Measurements from ENCODE around the gene MRPL58. TPM values are rescaled to one million over a fixed set of nuclear protein-coding genes. Genes with fewer than 3 reads are reported as not detected.

The MRPL58 gene
- total and polyA plus RNA-seq, 10 of the 15 experiments (the other 5 are each of a cell fraction or from before 2014, with no cell fraction given): 23.0 to 64.3 (median 51.9) TPM

- DNase-seq (ENCODE audit: low read depth, low spot score) (no peak), FAIRE-seq (no peak), ATAC-seq (no peak)
- Histone ChIP-seq H2AFZ (ENCODE audit: control insufficient read depth, low read depth, low read length) (no peak overlapping the region), H3K4me3 (no peak overlapping the region), H3K4me2 (ENCODE audit: control insufficient read depth, insufficient read depth) (no peak overlapping the region), H3K27ac (ENCODE audit: control insufficient read depth, insufficient read depth) (no peak overlapping the region), H3K9ac (ENCODE audit: control insufficient read depth, insufficient read depth, low read length) (no peak overlapping the region; the same call in 1 of the 2 replicates), H3K36me3 (ENCODE audit: control insufficient read depth in 2 of 2, insufficient read depth in 2 of 2, low read length in 1 of 2) (no peaks in the 10 kb centered on the region), H3K27me3 (replicated peaks in 1 of 2; ENCODE audit: control insufficient read depth in 2 of 2, insufficient read depth in 2 of 2, low read length in 1 of 2) (no peaks in the 10 kb centered on the region), H3K79me2 (ENCODE audit: control insufficient read depth, insufficient read depth, low read length) (no peaks in the 10 kb centered on the region), H4K20me1 (ENCODE audit: control insufficient read depth, insufficient read depth) (no peaks in the 10 kb centered on the region), H3K4me1 (ENCODE audit: control insufficient read depth, insufficient read depth, low read length) (no peaks in the 10 kb centered on the region), H3K9me3 (replicated peaks; ENCODE audit: control insufficient read depth, insufficient read depth, low read length) (no peaks in the 10 kb centered on the region)
- ChIA-PET SMC1A (ENCODE audit: uncharacterized antibody, unreplicated experiment) (interaction anchor here (1.3 to 1.7 kb wide), 3 partner anchors 8 to 37 kb away, joined by 3 to 7 read pairs (median 3); no protein-coding TSS in a partner anchor), CTCF (interaction anchor here (0.9 kb wide), 1 partner anchor 37 kb away, joined by 4 read pairs; no protein-coding TSS in a partner anchor), RAD21 (ENCODE audit: unreplicated experiment) (interaction anchor here (1.2 kb wide), 1 partner anchor 93 kb away, joined by 3 read pairs; no protein-coding TSS in a partner anchor), POLR2A (interaction anchor here (0.6 kb wide), 1 partner anchor 10 kb away, joined by 3 read pairs; no protein-coding TSS in a partner anchor)
- WGBS (ENCODE audit: insufficient coverage, insufficient replicate concordance, low lambda C conversion rate, missing lambda C conversion rate): 68% methylated on average over 6 of the region's 6 CpGs
- intact Hi-C loops (cut with micrococcal nuclease; ENCODE audit: unreplicated experiment): no loop called here
- in situ Hi-C loops (cut with MboI): no loop called here
- no peak for TF ChIP-seq ZBTB40 (IDR thresholded peaks at IDR 0.05; ENCODE audit: borderline replicate concordance)
- no TSS peak for BruUV-seq (replicated peaks)
Observed at GRCh38 chr17:74998783-74999182, 13.7 kb upstream of the MRPL58 start.

GRCh38 chr17:74999523-74999922 is 12.9 kb upstream of the MRPL58 start:
- H3K79me2 ChIP-seq (ENCODE audit: control insufficient read depth, insufficient read depth, low read length): no peaks in the 10 kb centered on the region
- H3K36me3 ChIP-seq (ENCODE audit: control insufficient read depth in 2 of 2, insufficient read depth in 2 of 2, low read length in 1 of 2): no peaks in the 10 kb centered on the region
- WGBS (ENCODE audit: insufficient coverage, insufficient replicate concordance, low lambda C conversion rate, missing lambda C conversion rate): 19% methylated on average over 4 of the region's 4 CpGs
- H3K9ac ChIP-seq (ENCODE audit: control insufficient read depth, insufficient read depth, low read length): no peak overlapping the region
- CTCF ChIA-PET: interaction anchor here (3.4 kb wide), 1 partner anchor 38 kb away, joined by 11 read pairs; no protein-coding TSS in a partner anchor
- H3K4me1 ChIP-seq (ENCODE audit: control insufficient read depth, insufficient read depth, low read length): no peaks in the 10 kb centered on the region
- intact Hi-C loops (cut with micrococcal nuclease; ENCODE audit: unreplicated experiment) (no loop called here), in situ Hi-C loops (cut with MboI) (no loop called here)
- H3K9me3 ChIP-seq (replicated peaks; ENCODE audit: control insufficient read depth, insufficient read depth, low read length): no peaks in the 10 kb centered on the region
- POLR2A ChIA-PET: interaction anchor here (0.6 kb wide), 1 partner anchor 99 kb away, joined by 3 read pairs; no protein-coding TSS in a partner anchor
- H2AFZ ChIP-seq (ENCODE audit: control insufficient read depth, low read depth, low read length): no peak overlapping the region
- H4K20me1 ChIP-seq (ENCODE audit: control insufficient read depth, insufficient read depth): no peaks in the 10 kb centered on the region
- BruUV-seq (replicated peaks): no TSS peak
- H3K27ac ChIP-seq (ENCODE audit: control insufficient read depth, insufficient read depth): no peak overlapping the region
- RAD21 ChIA-PET (ENCODE audit: unreplicated experiment): interaction anchor here (1.2 kb wide), 1 partner anchor 94 kb away, joined by 3 read pairs; no protein-coding TSS in a partner anchor
- SMC1A ChIA-PET (ENCODE audit: uncharacterized antibody, unreplicated experiment): interaction anchor here (1.3 to 1.7 kb wide), 3 partner anchors 8 to 38 kb away, joined by 3 to 7 read pairs (median 3); no protein-coding TSS in a partner anchor
- H3K27me3 ChIP-seq (replicated peaks in 1 of 2; ENCODE audit: control insufficient read depth in 2 of 2, insufficient read depth in 2 of 2, low read length in 1 of 2): no peaks in the 10 kb centered on the region
- no peak for ATAC-seq
- H3K4me2 ChIP-seq (ENCODE audit: control insufficient read depth, insufficient read depth): no peak overlapping the region
- FAIRE-seq: no peak
- no peak for DNase-seq (ENCODE audit: low read depth, low spot score)
- H3K4me3 ChIP-seq: no peak overlapping the region
- TF ChIP-seq E2F8 (IDR thresholded peaks at IDR 0.05; ENCODE audit: low read depth, partially characterized antibody) (no peak), PKNOX1 (IDR thresholded peaks at IDR 0.05) (no peak), STAT3 (IDR thresholded peaks at IDR 0.05; ENCODE audit: low read depth, low read length) (no peak), PBX3 (IDR thresholded peaks at IDR 0.05; ENCODE audit: insufficient replicate concordance, low read depth, low read length) (no peak), ZNF217 (IDR thresholded peaks at IDR 0.05) (no peak)

All from GM12878 (cell line).